GM21737 (cell line): ENCODE measurements around the gene SYNGR3.

ENCODE experiments used
- ATAC-seq: cut with Tn5 transposase; IDR thresholded peaks from one replicate; pipeline ENCODE4 v1.9.1; 2021; ENCODE audit warnings: mild to moderate bottlenecking, moderate library complexity; ENCODE audit not compliant: unreplicated experiment

Gene SYNGR3

DNA sequence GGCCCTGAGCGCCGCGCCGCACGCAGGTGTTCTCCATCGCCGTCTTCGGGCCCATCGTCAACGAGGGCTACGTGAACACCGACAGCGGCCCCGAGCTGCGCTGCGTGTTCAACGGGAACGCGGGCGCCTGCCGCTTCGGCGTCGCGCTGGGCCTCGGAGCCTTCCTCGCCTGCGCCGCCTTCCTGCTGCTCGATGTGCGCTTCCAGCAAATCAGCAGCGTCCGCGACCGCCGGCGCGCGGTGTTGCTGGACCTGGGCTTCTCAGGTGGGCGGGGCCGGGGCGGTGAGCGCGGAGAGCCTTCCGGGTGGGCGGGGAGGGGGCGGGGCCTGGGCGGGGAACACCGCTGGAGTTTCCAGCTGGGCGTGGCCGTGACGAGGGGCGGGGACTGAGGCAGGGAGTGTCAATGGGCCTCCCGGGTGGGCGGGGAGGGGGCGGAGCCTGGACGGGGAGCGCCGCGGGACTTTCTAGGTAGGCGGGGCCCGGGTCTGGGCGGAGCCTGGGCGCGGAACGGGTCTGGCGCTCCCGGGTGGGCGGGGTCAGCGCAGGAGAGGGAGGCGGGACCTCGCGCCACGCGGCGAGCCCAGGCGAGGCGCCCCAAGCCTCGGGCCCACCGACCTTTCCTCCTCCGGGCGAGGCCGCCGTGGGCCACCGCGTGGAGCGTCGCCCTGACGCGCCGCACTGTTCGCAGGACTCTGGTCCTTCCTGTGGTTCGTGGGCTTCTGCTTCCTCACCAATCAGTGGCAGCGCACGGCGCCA lies 2.4 kb downstream of the SYNGR3 start:
- ATAC-seq = peak; percentile 42

DNA sequence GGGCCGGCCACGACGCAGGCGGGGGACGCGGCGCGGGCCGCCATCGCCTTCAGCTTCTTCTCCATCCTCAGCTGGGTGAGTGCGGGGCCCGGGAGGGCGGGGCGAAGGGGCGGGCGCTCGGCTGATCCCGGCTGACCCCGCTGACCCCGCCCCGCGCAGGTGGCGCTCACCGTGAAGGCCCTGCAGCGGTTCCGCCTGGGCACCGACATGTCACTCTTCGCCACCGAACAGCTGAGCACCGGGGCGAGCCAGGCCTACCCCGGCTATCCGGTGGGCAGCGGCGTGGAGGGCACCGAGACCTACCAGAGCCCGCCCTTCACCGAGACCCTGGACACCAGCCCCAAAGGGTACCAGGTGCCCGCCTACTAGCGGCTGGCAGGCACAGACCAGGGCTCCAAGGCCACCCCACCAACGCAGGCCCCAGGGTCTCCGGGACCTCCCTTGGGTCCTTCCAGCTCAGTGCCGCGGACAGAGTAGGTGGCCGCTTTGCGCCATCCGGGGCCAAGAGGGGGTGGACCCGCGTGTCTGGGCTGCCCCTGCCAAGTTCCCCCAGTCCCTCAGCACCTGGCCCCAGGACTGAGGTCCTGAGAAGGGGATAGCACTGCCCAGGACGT lies 3.0 kb downstream of the SYNGR3 start:
- ATAC-seq = no peak

DNA sequence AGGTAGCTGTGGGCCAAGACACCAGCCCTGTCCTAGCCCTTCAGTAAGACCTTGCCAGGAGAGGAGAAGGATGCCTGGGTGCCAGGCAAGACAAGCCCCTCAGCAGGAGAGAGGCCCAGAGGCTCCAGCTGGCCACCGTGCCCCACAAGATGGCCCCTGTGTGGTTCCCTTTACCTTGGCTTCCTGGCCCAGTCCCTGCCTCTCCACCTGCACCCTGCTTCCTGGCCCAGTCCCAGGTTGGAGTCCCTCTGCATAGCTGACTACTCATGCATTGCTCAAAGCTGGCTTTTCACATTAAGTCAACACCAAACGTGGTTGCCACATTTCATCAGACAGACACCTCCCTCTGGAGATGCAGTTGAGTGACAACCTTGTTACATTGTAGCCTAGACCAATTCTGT lies 4.0 kb downstream of the SYNGR3 start:
- ATAC-seq = no peak

DNA sequence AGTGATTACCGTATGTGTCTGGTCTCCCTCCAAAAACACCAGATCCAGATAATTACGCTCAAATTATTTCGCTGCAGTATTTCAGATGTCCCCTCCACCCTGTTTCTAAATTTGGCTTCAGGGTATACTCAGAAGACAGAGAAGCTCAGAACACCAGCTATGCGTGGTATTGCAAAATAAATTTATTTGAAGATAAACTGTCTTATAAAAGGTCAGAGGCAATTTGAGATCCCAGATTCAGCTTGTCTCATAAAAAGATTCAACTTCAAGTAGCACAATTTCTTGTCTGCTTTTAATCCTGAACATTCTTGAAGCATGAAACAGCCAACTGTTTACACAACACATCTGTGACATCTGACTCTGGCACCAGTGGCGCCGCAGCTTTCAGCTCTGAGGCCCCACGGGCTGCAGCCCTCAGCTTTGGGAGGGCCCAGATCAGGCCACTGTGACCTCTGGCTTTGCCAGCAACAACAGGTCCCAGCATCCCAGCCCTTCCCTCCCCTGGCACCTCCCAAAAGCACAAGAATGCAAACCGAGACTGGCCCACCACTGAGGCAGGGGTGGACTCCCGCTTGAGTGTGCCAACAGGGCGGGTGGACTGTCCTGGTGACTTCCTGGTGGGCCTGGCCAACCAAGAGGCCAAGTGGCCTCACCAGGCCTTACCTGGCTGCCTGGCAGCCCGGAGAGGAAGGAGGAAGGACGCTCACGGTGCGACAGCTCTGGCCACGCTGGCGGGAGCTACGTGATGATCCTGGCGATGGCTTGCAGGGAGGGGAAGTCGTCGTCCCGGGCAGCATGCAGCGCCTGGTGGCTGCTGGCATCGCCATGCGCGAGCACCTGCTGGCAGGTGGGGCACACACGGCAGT lies 8.0 kb downstream of the SYNGR3 start:
- ATAC-seq = no peak

DNA sequence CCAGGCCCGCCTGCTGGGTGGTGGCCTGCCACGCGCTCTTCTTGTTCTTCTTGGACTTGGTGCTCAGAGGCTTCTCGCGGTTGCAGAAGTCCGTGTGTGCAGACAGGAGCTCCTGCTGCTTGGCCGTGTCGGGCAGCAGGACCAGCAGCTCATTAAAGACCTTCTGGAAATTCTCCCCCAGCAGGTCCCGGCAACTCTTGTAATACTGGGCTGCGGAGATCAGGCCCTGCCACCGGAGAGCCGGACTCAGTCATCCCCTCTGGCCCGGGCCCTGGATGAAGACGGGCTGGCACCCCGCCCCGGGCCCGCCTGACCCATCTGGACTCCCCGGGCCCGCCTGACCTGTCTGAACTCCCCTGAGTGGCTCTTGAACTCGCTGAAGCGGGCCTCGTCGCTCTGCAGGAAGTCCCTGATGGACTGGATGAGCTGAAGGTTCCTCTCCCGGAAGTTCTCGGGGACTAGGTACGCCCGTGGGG lies 8.6 kb downstream of the SYNGR3 start:
- ATAC-seq = no peak

DNA sequence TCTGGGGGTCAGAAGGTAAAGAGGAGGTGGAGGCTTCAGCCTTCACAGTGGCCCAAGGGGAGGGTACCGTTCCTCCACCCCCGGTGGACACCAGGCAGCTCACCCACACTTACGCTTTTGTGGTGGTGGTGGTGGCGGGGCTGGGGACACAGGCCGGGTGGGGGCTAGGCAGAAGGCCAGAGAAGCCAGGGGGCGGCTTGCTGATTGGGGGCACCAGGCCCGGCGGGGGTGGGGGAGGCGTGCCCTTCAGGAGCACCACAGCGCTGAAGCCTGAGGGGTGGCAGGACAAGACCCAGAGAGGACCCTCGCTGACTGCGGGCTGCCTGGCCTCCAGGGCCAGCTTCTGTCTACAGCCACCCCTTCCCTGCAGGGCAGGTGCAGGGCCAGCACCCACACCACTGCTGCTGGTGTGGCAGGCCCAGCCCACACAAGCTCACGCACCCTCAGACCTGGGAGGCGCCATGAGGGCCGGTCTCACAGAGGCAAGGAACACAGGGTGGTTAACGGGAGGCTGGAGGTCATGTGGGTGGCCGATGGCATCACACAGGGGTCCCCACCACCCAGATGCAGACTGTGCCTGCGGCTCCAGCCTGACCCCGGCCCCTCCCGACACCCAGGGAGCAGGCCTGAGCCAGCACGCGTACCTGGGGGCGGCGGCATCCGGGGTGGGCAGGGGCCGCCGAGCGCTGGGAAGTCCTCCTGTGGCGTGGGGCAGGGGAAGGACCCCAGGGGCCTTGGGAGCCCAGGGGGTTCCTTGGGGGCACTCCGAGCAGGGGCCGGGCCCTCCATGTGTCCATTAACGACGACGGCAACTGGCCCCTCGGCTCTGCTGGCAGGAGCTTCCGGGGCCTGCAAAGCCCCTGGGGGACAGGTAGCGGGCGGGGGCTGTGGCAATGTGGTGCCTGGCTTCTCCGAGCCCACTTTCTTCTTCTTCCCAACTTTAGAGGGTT lies 9.4 kb downstream of the SYNGR3 start:
- no peak for ATAC-seq

DNA sequence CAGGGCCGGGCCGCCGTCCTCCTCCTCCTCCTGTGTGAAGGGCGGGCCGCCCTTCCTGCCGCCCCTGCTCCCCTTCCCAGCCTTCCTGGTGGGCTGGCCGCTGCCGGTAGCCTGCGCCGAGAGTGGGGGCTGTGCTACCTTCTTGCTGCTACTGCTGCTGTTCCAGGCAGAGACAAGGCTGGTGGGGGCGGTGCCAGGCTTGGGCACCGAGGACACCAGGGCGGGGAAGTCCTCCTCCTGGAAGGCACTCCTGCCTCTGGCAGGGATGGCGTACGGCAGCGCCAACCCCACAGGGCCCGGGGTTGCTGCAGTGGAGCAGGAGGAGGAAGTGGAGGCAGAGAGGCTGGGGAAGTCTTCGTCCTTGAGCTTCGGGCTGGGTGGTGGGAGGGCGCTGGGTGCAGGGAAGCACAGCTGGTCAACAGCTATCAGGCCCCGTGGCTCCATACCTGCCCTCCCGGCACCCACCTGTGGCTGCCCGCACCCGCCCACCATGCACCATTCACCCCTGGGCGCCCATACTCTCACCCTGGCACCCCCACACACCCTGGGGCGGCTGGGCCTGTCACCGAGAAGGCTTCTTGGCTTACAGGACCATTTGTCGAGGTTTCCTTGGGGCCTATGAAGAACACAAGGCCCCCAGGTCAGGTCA lies 10.2 kb downstream of the SYNGR3 start:
- no peak for ATAC-seq

DNA sequence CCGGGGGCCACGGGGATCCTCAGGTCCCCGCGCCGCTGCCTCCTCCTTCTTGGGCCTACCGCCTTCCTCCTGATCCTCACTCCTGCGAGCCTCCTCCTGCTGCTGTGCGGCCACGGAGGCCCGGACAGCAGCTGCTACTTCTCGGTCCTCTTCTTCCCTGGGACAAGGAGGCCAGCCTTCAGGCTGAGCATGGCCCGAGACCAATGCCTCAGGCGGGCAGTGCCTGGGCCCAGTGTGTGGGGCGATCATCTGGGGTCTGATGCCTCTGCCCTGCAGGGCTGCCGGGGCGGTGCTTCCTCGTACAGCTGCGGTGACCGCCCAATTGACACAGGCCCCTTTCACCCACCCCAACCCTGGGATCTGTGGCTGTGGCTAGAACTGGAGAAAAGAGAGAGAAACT lies 11.3 kb downstream of the SYNGR3 start:
- ATAC-seq = no peak

DNA sequence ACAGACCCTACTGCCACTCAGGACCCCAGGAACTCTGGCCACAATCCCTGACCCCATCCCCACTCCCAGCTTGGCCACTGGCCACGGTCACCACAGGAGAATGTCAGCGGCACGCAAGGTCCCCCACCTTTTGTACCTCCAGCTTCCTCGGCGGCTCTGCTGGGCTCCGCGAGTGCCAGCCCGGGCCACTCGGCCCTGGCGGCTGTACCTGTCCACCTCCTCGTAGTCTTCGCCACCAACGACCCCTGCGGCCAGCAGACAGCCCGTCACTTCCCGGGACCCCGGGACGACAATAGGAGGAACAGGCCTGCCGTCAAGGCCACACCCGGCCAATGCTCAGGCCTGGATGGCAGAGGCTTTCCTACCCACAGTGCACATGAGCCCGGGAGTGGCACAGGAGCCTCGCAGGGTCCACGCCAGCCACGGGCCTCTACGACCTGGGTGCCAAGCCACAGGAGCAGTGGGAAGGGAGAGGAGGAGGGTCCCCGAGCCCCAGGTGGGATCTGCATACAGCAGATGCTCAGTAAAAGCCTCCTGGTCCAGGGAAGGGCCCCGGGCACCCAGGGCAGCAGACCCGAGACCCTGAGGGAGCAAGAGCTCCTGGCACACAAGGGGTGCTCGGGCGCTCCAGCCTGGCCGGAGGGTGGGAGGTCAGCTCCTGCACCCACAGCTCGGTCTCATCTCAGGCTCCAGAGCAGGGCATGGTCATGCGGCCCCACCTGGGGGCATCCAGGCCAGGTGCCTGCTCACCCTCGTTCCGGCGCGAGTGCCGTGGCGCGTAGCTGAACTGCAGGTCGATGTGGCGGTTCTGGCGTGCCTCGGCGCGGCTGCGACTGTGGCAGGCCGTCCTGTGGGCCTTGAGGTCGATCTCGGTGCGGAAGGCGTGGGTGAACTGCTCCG lies 11.9 kb downstream of the SYNGR3 start:
- ATAC-seq = no peak

DNA sequence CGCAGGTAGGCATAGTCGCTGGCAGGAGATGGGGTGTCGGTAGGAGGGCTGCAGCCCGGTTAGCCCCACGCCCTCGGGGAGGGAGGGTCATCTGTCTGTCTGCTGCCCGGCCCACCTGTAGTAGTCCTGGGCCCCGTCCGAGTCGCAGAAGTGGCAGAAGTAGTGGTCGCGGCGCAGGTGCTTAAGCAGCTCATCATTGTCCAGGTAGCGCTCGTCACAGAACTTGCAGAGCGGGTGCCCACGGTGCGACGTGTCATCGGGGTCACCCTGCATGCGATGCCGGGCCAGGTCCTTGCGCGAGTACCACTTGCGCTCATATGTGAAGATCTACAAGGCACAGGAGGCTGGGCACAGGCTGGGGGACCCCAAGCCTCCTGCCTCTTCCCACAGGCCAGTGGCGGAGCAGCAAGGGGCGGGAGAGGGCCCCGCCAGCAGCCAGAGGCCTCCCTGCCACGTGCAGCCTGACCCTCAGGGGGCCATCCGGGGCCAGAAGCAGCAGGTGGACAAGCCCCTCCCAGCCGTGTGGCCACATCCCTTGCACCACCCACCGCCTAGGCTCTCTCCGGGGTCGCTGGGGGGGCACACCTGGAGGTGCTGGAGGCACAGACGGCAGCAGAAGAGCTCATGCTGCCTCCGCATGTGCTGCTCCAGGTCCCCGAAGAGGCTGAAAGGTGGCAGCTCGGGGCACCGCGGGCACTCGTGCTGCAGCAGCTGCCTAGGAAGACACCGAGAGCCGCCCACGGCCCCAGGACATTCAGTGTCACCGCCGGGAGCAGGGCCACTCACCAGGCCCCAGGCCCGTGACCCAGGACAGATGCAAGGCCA lies 12.8 kb downstream of the SYNGR3 start:
- no peak for ATAC-seq

DNA sequence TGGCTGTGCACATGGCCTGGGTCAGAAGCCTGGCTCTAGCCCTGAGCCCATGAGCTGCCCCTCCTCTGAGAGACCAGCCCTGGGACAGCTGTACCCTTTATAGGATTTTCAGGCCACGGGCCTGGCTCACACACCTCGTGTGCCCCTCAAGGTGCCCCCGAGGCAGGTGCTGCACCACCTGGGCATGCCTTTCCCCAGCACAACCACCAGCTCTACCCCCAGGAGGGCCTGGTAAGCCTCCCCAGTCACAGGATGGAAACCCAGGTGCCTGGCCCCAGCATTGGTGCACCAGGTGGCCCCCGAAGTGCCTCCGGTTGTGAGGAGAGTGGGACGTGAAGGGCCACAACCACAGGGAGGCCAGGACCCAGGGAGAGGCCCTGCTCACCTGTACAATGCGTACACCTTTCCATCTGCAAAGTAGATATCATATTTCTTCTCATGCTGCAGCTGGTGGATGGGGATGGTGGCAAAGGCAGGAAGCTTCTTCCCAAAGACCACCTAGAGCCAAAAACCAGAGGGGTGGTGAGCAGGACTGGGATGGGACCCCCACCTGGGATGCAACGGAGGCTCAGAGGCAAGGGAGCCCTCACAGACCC lies 13.6 kb downstream of the SYNGR3 start:
- no peak for ATAC-seq

DNA sequence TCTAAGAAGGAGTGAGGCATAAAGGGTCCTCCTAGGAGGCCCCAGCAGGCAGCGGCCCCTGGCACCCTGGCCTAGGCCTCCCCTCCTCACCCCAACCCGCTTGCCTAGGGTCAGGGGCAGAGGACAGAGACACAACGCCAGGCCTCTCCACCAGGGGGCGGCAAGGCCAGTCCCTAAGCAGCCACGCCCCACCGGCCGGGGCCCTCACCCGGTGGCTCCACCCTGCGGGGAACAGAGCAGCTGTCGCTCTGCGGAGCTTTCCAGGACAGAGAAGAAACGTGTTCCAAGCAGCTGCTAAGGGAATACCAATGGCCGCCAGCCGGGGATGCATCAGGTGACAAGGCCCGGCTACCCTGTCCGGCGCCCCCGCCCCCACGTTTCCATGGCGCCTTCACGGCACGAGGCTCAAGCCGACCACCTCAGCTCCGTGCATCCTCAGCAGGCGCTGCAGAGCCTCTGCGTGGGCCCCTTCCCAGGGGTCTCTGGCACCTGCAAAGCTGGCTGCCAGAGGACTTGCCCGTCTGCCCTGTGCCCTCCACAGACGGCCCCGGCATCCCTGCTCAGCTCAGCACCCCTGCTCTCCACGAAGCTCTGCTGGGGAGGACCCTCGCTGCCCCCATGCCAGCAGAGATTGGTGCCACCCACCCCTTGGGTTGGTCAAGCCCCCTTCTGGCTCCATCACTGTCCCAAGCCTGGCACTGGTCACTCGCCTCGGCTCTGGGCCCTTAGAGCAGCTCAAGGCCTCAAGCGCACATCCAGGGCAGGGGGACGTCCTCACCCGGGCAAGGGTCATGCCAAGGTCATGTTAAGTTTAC lies 14.3 kb downstream of the SYNGR3 start:
- peak; percentile 48 for ATAC-seq

DNA sequence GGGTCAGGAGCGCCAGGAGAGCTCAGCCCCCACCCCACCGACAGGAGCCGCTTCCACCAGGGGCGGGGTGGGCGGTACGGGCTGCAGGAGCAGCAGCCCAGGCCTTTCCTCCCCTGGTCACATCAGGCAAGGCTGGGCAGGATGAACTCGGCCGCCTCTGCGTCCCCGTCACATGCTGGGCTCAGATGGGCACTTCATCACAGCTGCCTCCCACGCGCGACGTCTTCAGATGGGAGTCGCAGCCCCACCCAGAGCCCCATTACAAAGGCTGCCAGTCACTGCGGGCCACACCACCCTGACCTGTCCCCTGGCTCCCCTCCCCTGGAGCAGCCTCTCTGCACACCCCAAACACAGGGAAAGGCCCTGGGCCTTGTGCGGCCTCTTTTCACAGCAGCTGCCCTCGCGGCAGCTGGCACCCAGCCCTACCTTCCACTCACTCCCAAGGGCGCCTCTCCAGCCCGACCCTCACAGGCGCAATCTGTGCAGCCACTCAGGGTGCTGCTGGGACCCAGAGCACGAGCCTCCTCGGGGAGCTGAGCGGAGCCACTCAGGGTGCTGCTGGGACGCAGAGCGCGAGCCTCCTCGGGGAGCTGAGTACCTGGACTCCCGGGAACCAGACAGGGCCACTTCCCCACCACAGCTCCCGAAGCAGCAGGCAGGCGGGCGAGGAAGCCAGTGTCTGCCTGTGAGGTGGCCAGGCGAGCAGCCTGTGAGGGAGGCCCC lies 15.2 kb downstream of the SYNGR3 start:
- no peak for ATAC-seq

DNA sequence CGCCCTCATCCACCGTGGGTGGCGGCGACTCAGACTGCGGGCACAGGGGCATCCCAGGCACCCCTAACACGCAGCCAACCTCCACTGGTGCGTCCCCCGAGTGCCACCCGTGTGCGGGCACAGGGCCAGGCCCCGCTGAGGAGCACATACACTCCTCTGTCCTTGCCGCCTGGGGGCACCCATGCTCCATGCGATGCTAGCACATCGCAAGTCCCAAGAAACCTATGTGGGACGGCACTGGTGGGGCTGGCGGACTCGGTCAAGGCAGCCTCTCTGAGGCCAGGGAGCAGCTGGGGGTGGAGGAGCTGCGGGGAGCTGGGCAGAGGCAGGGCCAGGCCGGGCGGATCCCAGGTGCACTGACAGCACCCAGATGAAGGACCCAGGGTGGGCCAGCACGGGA lies 15.9 kb downstream of the SYNGR3 start:
- no peak for ATAC-seq

DNA sequence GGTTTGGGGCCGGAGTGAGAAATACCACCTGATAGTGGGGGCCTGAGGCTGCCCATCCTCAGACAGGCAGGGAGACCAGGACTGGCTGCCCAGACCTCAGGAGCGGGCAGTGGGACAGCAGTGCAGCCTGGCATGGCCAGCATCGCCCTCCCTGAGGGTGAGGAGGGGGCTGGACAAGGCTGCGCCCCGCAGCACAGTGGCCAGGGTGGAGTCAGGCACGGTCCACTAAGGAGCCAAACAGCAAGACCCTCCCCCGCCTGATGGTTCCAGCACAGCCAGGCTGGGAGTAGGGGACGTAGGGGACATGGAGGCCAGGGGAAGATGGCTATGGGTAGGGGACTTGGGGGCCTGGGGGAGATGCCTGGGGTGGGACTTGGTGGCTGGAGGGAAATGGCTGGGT lies 16.5 kb downstream of the SYNGR3 start:
- ATAC-seq = no peak

DNA sequence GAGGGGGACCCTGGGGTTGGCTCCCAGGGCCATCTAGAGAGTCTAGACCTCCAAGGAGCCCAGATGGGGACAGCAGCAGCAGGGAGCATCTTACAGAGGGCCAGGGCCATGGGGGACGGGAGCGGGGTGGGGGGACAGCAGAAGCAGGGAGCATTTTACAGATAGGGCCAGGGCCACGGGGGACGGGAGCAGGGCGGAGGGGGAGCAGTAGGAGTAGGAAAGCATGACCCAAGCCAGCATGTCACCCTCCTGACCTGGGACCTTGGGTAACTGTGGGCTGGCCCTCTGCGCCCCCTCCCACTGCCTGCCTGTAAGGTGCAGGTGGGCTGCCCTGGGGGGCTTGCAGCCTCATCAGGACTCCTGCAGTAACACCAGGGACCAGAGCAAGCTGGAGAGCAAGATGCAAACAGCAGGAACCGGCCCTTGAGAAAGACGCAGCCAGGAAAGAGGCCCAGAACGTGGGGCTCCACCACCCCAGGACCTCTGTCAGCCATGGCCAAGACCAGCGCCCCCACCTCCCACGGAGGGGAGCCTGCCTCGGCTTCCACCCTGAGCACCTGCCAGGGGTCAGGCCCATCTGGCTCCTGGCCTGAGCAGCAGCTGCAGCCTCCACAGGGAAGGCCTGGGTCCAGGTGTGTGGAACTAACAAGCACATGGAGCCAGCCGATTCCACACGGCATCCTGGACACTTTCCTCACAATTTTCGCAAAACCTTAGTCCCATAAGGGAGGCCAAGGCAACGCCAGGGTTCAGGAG lies 17.5 kb downstream of the SYNGR3 start:
- no peak for ATAC-seq
